GM12878 (cell line): ENCODE data around the gene LHX6. TPM values are rescaled to one million over a fixed set of nuclear protein-coding genes. Genes with fewer than 3 reads are reported as not detected.

ENCODE experiments used
- FOXK2 ChIP-seq: fragments of 450-650 bp; IDR thresholded peaks from 2 replicates; pipeline ENCODE4 v1.6.1; 2017; ENCODE audit warnings: mild to moderate bottlenecking, moderate library complexity
- IKZF2 ChIP-seq, 2 experiments: fragments of 450-650 bp; IDR thresholded peaks; 2 replicates each; pipeline ENCODE4 v1.6.1; 2017; ENCODE audit warnings: mild to moderate bottlenecking in 2 of 2, moderate library complexity in 2 of 2
- NR2C1 ChIP-seq: fragments of 450-650 bp; IDR thresholded peaks from 2 replicates; pipeline ENCODE4 v1.6.1; 2017; ENCODE audit warnings: antibody characterized with exemption, mild to moderate bottlenecking, moderate library complexity
- POLR2A ChIP-seq: IDR thresholded peaks from 2 replicates; pipeline ENCODE4 v1.6.1; 2011; ENCODE audit warnings: low read depth, mild to moderate bottlenecking, low read length
- SMC3 ChIP-seq: IDR thresholded peaks from 2 replicates; pipeline ENCODE4 v1.6.1; 2011; ENCODE audit warnings: low read length, improper control_type of control experiment, borderline replicate concordance
- ZBED1 ChIP-seq: IDR thresholded peaks from 2 replicates; pipeline ENCODE4 v1.6.1; 2016; ENCODE audit warnings: borderline replicate concordance
- polyA plus RNA-seq, 11 experiments: library from polyadenylated mRNA; depleted of rRNA in 4 of 11; unstranded in 6 of 11; stranded (reverse) in 5 of 11; fragments of >200 nt; fragmentation: Nextera tagmentation in 4 of 11; fragmentation: Illumina TruSeq in 1 of 11; extraction: Ambion mirVana in 4 of 11; extraction: Trizol in 1 of 11; gene quantifications; 1 replicate in 1 of 11; 2 replicates in 10 of 11; pipeline versions ENCODE4 v1.2.1 to v1.2.3, GENCODE V29; 2011 to 2016; ENCODE audit warnings: inconsistent platforms in 2 of 11, missing spikeins in 2 of 11, low read depth in 1 of 11
- total RNA-seq, 4 experiments: library from RNA; depleted of rRNA in 3 of 4; stranded (reverse); fragments of >200 nt in 3 of 4; fragmentation: Illumina TruSeq in 1 of 4; extraction: Trizol in 1 of 4; gene quantifications; 2 replicates each; pipeline versions ENCODE4 v1.2.1 to v1.2.3, GENCODE V29; 2013 to 2021
- TF ChIP-seq, protein P1 (sequence below): fragments of 450-650 bp; IDR thresholded peaks from 2 replicates; pipeline ENCODE4 v1.6.1; 2016; ENCODE audit warnings: mild to moderate bottlenecking, moderate library complexity, borderline replicate concordance
- TF ChIP-seq, protein P2 (sequence below): IDR thresholded peaks from 2 replicates; pipeline ENCODE4 v1.6.1; 2012; ENCODE audit warnings: improper control_type of control experiment, low read depth, low read length; ENCODE audit not compliant: insufficient replicate concordance
- TF ChIP-seq, protein P3 (sequence below): fragments of 150-350 bp; IDR thresholded peaks from 2 replicates; pipeline ENCODE4 v1.6.1; 2016; ENCODE audit warnings: low read depth, low read length
- TF ChIP-seq, protein P4 (sequence below): fragments of 450-650 bp; IDR thresholded peaks from 2 replicates; pipeline ENCODE4 v1.6.1; 2018; ENCODE audit warnings: borderline replicate concordance, mild to moderate bottlenecking; ENCODE audit not compliant: partially characterized antibody
- TF ChIP-seq, protein P5 (sequence below): fragments of 450-650 bp; IDR thresholded peaks from 2 replicates; pipeline ENCODE4 v1.6.1; 2016; ENCODE audit warnings: mild to moderate bottlenecking

Gene LHX6
- total and polyA plus RNA-seq, 10 of the 15 experiments (the other 5 are each of a cell fraction or from before 2014, with no cell fraction given) = not detected

DNA sequence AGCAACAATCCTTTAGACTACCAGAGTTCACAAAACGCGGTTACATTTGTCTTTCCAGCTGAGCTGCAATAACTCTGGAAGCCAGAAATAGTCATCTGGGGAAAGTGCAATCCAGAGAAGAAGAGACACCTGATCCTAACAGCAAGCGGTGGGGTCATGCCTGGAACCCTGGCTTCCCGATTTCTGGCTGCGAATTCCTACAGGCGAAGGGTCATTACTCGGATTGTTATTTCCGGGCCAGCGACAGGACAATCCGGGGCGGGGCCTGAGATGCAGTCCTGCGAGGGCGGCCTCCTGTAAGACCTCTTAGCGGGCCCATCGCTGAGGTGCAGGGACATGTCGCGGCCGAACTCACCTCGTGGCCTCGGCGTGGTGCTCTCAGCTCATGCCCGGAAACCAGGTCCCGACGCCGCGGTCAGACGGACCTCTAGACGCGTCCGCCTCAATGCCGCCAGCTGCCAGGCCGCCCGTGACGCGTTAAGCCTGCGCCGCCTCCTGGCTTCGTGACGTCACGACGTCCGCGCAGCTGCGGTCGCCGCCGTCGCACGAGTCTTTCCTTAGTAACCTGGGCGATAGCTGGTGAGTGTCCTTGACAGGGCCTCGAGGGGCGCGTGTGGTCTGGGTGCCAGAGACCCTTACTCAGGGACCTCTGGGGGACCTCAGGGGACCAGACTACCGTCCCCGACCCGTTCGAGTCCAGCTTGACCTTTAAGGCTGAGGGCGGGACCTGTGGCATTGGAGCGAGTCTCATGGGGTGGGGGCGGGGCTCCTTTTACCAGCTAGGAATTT is 35.8 kb upstream of the LHX6 start, which contains the start of the genes MRRF and RBM18 (continued):
- TF ChIP-seq FOXK2 (no peak), NR2C1 (peak; percentile 73; the same call in 1 of the 2 replicates), ZBED1 (peak; percentile 62; the same call in 1 of the 2 replicates), IKZF2 (IDR thresholded peaks at IDR 0.05) (peak in 1 of 2 experiments; percentile 56; a peak in 1 of 4 replicates), SMC3 (no peak), POLR2A (peak; percentile 97)
- TF ChIP-seq, protein P1, sequence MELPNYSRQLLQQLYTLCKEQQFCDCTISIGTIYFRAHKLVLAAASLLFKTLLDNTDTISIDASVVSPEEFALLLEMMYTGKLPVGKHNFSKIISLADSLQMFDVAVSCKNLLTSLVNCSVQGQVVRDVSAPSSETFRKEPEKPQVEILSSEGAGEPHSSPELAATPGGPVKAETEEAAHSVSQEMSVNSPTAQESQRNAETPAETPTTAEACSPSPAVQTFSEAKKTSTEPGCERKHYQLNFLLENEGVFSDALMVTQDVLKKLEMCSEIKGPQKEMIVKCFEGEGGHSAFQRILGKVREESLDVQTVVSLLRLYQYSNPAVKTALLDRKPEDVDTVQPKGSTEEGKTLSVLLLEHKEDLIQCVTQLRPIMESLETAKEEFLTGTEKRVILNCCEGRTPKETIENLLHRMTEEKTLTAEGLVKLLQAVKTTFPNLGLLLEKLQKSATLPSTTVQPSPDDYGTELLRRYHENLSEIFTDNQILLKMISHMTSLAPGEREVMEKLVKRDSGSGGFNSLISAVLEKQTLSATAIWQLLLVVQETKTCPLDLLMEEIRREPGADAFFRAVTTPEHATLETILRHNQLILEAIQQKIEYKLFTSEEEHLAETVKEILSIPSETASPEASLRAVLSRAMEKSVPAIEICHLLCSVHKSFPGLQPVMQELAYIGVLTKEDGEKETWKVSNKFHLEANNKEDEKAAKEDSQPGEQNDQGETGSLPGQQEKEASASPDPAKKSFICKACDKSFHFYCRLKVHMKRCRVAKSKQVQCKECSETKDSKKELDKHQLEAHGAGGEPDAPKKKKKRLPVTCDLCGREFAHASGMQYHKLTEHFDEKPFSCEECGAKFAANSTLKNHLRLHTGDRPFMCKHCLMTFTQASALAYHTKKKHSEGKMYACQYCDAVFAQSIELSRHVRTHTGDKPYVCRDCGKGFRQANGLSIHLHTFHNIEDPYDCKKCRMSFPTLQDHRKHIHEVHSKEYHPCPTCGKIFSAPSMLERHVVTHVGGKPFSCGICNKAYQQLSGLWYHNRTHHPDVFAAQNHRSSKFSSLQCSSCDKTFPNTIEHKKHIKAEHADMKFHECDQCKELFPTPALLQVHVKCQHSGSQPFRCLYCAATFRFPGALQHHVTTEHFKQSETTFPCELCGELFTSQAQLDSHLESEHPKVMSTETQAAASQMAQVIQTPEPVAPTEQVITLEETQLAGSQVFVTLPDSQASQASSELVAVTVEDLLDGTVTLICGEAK = 0 out of 2 replicates have a peak, but pooled peaks have one; percentile 15
- TF ChIP-seq, protein P2, sequence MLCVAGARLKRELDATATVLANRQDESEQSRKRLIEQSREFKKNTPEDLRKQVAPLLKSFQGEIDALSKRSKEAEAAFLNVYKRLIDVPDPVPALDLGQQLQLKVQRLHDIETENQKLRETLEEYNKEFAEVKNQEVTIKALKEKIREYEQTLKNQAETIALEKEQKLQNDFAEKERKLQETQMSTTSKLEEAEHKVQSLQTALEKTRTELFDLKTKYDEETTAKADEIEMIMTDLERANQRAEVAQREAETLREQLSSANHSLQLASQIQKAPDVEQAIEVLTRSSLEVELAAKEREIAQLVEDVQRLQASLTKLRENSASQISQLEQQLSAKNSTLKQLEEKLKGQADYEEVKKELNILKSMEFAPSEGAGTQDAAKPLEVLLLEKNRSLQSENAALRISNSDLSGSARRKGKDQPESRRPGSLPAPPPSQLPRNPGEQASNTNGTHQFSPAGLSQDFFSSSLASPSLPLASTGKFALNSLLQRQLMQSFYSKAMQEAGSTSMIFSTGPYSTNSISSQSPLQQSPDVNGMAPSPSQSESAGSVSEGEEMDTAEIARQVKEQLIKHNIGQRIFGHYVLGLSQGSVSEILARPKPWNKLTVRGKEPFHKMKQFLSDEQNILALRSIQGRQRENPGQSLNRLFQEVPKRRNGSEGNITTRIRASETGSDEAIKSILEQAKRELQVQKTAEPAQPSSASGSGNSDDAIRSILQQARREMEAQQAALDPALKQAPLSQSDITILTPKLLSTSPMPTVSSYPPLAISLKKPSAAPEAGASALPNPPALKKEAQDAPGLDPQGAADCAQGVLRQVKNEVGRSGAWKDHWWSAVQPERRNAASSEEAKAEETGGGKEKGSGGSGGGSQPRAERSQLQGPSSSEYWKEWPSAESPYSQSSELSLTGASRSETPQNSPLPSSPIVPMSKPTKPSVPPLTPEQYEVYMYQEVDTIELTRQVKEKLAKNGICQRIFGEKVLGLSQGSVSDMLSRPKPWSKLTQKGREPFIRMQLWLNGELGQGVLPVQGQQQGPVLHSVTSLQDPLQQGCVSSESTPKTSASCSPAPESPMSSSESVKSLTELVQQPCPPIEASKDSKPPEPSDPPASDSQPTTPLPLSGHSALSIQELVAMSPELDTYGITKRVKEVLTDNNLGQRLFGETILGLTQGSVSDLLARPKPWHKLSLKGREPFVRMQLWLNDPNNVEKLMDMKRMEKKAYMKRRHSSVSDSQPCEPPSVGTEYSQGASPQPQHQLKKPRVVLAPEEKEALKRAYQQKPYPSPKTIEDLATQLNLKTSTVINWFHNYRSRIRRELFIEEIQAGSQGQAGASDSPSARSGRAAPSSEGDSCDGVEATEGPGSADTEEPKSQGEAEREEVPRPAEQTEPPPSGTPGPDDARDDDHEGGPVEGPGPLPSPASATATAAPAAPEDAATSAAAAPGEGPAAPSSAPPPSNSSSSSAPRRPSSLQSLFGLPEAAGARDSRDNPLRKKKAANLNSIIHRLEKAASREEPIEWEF = no peak
- TF ChIP-seq, protein P3, sequence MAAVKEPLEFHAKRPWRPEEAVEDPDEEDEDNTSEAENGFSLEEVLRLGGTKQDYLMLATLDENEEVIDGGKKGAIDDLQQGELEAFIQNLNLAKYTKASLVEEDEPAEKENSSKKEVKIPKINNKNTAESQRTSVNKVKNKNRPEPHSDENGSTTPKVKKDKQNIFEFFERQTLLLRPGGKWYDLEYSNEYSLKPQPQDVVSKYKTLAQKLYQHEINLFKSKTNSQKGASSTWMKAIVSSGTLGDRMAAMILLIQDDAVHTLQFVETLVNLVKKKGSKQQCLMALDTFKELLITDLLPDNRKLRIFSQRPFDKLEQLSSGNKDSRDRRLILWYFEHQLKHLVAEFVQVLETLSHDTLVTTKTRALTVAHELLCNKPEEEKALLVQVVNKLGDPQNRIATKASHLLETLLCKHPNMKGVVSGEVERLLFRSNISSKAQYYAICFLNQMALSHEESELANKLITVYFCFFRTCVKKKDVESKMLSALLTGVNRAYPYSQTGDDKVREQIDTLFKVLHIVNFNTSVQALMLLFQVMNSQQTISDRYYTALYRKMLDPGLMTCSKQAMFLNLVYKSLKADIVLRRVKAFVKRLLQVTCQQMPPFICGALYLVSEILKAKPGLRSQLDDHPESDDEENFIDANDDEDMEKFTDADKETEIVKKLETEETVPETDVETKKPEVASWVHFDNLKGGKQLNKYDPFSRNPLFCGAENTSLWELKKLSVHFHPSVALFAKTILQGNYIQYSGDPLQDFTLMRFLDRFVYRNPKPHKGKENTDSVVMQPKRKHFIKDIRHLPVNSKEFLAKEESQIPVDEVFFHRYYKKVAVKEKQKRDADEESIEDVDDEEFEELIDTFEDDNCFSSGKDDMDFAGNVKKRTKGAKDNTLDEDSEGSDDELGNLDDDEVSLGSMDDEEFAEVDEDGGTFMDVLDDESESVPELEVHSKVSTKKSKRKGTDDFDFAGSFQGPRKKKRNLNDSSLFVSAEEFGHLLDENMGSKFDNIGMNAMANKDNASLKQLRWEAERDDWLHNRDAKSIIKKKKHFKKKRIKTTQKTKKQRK = no peak
- TF ChIP-seq, protein P4, sequence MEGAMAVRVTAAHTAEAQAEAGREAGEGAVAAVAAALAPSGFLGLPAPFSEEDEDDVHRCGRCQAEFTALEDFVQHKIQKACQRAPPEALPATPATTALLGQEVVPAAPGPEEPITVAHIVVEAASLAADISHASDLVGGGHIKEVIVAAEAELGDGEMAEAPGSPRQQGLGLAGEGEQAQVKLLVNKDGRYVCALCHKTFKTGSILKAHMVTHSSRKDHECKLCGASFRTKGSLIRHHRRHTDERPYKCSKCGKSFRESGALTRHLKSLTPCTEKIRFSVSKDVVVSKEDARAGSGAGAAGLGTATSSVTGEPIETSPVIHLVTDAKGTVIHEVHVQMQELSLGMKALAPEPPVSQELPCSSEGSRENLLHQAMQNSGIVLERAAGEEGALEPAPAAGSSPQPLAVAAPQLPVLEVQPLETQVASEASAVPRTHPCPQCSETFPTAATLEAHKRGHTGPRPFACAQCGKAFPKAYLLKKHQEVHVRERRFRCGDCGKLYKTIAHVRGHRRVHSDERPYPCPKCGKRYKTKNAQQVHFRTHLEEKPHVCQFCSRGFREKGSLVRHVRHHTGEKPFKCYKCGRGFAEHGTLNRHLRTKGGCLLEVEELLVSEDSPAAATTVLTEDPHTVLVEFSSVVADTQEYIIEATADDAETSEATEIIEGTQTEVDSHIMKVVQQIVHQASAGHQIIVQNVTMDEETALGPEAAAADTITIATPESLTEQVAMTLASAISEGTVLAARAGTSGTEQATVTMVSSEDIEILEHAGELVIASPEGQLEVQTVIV = no peak
- TF ChIP-seq, protein P5, sequence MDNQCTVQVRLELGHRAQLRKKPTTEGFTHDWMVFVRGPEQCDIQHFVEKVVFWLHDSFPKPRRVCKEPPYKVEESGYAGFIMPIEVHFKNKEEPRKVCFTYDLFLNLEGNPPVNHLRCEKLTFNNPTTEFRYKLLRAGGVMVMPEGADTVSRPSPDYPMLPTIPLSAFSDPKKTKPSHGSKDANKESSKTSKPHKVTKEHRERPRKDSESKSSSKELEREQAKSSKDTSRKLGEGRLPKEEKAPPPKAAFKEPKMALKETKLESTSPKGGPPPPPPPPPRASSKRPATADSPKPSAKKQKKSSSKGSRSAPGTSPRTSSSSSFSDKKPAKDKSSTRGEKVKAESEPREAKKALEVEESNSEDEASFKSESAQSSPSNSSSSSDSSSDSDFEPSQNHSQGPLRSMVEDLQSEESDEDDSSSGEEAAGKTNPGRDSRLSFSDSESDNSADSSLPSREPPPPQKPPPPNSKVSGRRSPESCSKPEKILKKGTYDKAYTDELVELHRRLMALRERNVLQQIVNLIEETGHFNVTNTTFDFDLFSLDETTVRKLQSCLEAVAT = no peak
